Esophagus muscularis mucosa (tissue), 4 donors: ENCODE data around the gene DSCAML1. TPM values are rescaled to one million over a fixed set of nuclear protein-coding genes. Genes with fewer than 3 reads are reported as not detected.

Experiments used
- DNase-seq: peaks from one replicate; pipeline ENCODE4 v3.0.0-alpha.2; 2017; ENCODE audit errors: extremely low spot score
- H3K27ac ChIP-seq, 4 donors: fragments of 200-600 bp; sonication (generic); replicated peaks in 1 of 4; 1 replicate in 3 of 4; 2 replicates in 1 of 4; pipeline ENCODE4 v1.5.1; 2016 to 2019; ENCODE audit warnings: mild to moderate bottlenecking in 1 of 4
- H3K27me3 ChIP-seq, 4 donors: fragments of 200-600 bp; sonication (generic); one replicate each; pipeline versions ENCODE4 v1.5.1 to v1.6.0; 2016 to 2019
- H3K36me3 ChIP-seq, 4 donors: fragments of 200-600 bp; sonication (generic); one replicate each; pipeline ENCODE4 v1.5.1; 2016 to 2019
- H3K4me1 ChIP-seq, 4 donors: fragments of 200-600 bp; sonication (generic); one replicate each; pipeline ENCODE4 v1.5.1; 2016 to 2019
- H3K4me3 ChIP-seq, 4 donors: fragments of 200-600 bp; sonication (generic); 1 replicate in 2 of 4; 2 replicates in 2 of 4; pipeline ENCODE4 v1.5.1; 2016 to 2019; ENCODE audit warnings: mild to moderate bottlenecking in 4 of 4, moderate library complexity in 1 of 4
- H3K9me3 ChIP-seq, 4 donors: fragments of 200-600 bp; sonication (generic); 1 replicate in 3 of 4; 2 replicates in 1 of 4; pipeline ENCODE4 v1.5.1; 2016 to 2019
- EP300 ChIP-seq: sonication (generic); formaldehyde crosslinking; IDR thresholded peaks from one replicate; pipeline ENCODE4 v1.6.1; 2017; ENCODE audit warnings: antibody characterized with exemption
- POLR2A ChIP-seq: fragments of 450-650 bp; IDR thresholded peaks from one replicate; pipeline ENCODE4 v1.6.1; 2017; ENCODE audit warnings: antibody characterized with exemption, moderate library complexity, mild to moderate bottlenecking, low read depth
- POLR2AphosphoS5 ChIP-seq, 2 donors: sonication (generic); formaldehyde crosslinking; IDR thresholded peaks; one replicate each; pipeline ENCODE4 v1.6.1; 2017; ENCODE audit warnings: antibody characterized with exemption in 2 of 2
- WGBS: methylation state at CpG from one replicate; pipeline ENCODE4 v1.1.5; 2018; 5-methylcytosine and 5-hydroxymethylcytosine counted together
- intact Hi-C: fragments of 100-400 bp; cut with DNase I; formaldehyde crosslinking; loops from one replicate; pipeline ENCODE4 v1.15.1; 2023
- total RNA-seq, 4 donors: library from RNA; depleted of rRNA; stranded (reverse); fragments of >200 nt; gene quantifications; one replicate each; pipeline versions ENCODE4 v1.1.0 to v1.2.1, GENCODE V29; 2016
- TF ChIP-seq, protein P1 (sequence below), 3 experiments: fragments of 200-600 bp in 2 of 3; fragments of 450-650 bp in 1 of 3; sonication (generic) in 2 of 3; IDR thresholded peaks; one replicate each; pipeline ENCODE4 v1.5.1; 2017 to 2019; ENCODE audit warnings: antibody characterized with exemption in 3 of 3, mild to moderate bottlenecking in 2 of 3, moderate library complexity in 1 of 3

The DSCAML1 gene
- total RNA-seq, 4 donors from 2014 or later = 0.50 to 5.8 (median 1.2) TPM

GRCh38 chr11:117840881-117841550 lies 44.0 kb upstream of the DSCAML1 start:
- WGBS = 90% methylated on average over 10 of the region's 11 CpGs
- intact Hi-C loops = loop anchor here (10.0 kb wide), 1 partner anchor 214 kb away; no protein-coding TSS in a partner anchor
- peaks cover 0 to 41% (median 31%) of the 10 kb centered on the region in 4 donors for H3K36me3 ChIP-seq
- TF ChIP-seq, protein P1, sequence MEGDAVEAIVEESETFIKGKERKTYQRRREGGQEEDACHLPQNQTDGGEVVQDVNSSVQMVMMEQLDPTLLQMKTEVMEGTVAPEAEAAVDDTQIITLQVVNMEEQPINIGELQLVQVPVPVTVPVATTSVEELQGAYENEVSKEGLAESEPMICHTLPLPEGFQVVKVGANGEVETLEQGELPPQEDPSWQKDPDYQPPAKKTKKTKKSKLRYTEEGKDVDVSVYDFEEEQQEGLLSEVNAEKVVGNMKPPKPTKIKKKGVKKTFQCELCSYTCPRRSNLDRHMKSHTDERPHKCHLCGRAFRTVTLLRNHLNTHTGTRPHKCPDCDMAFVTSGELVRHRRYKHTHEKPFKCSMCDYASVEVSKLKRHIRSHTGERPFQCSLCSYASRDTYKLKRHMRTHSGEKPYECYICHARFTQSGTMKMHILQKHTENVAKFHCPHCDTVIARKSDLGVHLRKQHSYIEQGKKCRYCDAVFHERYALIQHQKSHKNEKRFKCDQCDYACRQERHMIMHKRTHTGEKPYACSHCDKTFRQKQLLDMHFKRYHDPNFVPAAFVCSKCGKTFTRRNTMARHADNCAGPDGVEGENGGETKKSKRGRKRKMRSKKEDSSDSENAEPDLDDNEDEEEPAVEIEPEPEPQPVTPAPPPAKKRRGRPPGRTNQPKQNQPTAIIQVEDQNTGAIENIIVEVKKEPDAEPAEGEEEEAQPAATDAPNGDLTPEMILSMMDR (IDR thresholded peaks at IDR 0.05) = no peak
- TF ChIP-seq POLR2AphosphoS5 (IDR thresholded peaks at IDR 0.05) (no peak), POLR2A (no peak), EP300 (no peak)
- H3K4me1 ChIP-seq = peaks cover 9 to 20% (median 14%) of the 10 kb centered on the region in 4 donors
- H3K27me3 ChIP-seq = no peaks in the 10 kb centered on the region
- no peaks in the 10 kb centered on the region for H3K9me3 ChIP-seq
- H3K4me3 ChIP-seq = no peak overlapping the region
- DNase-seq = no peak
- H3K27ac ChIP-seq = no peak overlapping the region

DNA sequence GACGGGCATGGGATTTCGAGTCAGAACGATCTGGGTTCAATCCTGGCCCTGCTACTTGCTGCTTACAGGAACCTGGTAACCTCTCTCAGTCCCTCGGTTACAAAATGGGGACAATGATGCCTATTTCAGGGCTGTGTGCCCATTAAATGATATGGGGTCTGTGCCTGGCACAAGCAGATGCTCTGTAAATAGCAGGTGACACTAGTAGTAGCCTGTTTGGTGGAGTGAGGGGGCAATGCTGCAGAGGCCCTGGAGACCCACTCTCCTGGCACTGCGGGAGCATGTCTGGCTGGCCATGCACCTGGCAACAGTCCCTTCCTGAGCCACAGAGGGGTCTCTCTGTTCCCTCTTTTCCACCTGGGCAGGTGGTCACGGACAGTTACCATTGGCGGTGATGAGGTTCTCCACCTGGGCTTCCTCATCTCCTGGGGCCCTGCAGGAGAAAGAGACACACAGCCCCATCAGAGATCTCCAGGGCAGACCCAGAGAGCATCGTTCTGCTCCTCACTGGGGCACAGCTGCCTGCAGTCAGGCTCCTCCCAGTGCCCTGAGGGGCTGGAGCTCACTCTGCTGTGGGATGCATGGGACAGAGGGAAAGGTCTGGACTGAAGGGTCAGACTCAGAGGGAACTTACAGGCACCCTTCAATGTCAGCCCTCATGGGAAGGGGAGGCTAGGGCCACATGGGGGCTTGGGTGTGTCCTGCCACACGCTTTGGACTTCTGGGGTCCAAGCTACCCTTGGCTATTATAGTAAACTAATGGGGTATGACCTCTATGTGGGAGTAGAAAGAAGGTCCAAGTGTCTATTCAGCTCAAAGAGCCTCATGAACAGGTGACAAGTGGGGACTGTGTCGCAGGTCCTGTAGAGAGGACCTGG lies 43.2 kb upstream of the DSCAML1 start:
- Histone ChIP-seq H3K27me3 (no peaks in the 10 kb centered on the region), H3K27ac (no peak overlapping the region), H3K4me3 (no peak overlapping the region), H3K9me3 (no peaks in the 10 kb centered on the region), H3K36me3 (peaks cover 0 to 41% (median 31%) of the 10 kb centered on the region in 4 donors), H3K4me1 (peaks cover 9 to 20% (median 14%) of the 10 kb centered on the region in 4 donors)
- no peak for DNase-seq
- 94% methylated on average over 7 of the region's 10 CpGs for WGBS
- intact Hi-C loops = loop anchor here (10.0 kb wide), 1 partner anchor 215 kb away; no protein-coding TSS in a partner anchor
- TF ChIP-seq POLR2AphosphoS5 (IDR thresholded peaks at IDR 0.05) = no peak
- no peak for TF ChIP-seq EP300
- TF ChIP-seq, protein P1 (IDR thresholded peaks at IDR 0.05) = no peak
- TF ChIP-seq POLR2A = no peak

DNA sequence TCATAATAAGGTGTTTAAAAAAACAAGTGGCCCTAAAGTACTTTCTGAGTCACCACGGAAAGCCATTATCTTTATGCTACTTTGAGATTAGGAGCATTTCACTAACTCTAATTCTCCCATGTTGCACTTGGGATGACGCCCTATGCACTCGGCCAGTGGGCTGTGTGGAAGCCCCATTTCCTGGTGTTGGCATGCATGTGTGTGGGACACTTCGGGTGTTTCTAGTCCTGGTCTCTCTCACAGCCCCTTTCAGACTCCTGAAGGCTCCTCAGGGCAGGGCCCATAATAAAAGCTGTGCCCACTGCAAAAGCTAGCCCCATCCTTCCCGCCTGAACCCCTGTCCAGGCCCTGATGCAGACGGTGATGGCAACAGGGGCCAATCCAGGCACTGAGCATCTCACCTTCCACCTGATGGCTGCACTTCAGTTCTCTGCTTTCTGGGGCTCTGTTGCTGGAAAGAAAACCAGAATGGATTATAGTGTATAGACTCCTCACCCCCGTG lies 42.4 kb upstream of the DSCAML1 start:
- no peak overlapping the region for H3K27ac ChIP-seq
- intact Hi-C loops = no loop called here
- no peak overlapping the region for H3K4me3 ChIP-seq
- no peaks in the 10 kb centered on the region for H3K9me3 ChIP-seq
- TF ChIP-seq POLR2AphosphoS5 (IDR thresholded peaks at IDR 0.05) (no peak), EP300 (no peak), POLR2A (no peak)
- TF ChIP-seq, protein P1 (IDR thresholded peaks at IDR 0.05) = no peak
- WGBS = 81% methylated on average over 6 of the region's 7 CpGs
- peaks cover 0 to 41% (median 31%) of the 10 kb centered on the region in 4 donors for H3K36me3 ChIP-seq
- peaks cover 9 to 20% (median 14%) of the 10 kb centered on the region in 4 donors for H3K4me1 ChIP-seq
- no peak for DNase-seq
- no peaks in the 10 kb centered on the region for H3K27me3 ChIP-seq

DNA sequence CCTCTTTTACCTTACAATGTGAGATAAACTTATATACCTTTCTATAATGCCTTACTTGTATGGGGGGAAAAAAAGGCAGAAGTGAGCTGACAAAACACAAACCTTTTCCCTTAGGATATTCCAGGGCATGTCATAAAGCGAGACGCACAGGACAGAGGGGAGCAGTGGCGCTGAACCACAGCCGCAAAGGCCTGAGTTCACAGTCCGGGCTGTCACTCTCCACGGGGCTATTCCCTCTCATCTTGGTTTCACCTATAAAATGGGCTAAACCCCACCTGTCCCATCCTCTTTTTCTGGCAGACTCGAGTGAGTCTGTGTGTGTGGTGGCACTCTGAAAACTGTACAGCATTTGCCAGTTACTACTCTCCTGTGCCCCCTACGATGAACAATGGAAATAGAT lies 41.9 kb upstream of the DSCAML1 start:
- WGBS = 84% methylated on average over 8 of the region's 8 CpGs
- peaks cover 0 to 41% (median 31%) of the 10 kb centered on the region in 4 donors for H3K36me3 ChIP-seq
- H3K27ac ChIP-seq = no peak overlapping the region
- TF ChIP-seq, protein P1 (IDR thresholded peaks at IDR 0.05) = no peak
- TF ChIP-seq POLR2AphosphoS5 (IDR thresholded peaks at IDR 0.05) (no peak), POLR2A (no peak), EP300 (no peak)
- no peaks in the 10 kb centered on the region for H3K9me3 ChIP-seq
- peaks cover 7 to 15% (median 12%) of the 10 kb centered on the region in 4 donors for H3K4me1 ChIP-seq
- no peaks in the 10 kb centered on the region for H3K27me3 ChIP-seq
- DNase-seq = no peak
- H3K4me3 ChIP-seq = no peak overlapping the region
- intact Hi-C loops = no loop called here
